HTERT RPE-1 (cell line): Measurements from ENCODE around the gene SLC6A18.
"Not testable (repeated sequence)": the region's sequence is repeated elsewhere in the genome, so short reads cannot be mapped to it uniquely, and the experiment has no call there.

Source experiments
- in situ Hi-C: fragments of 300-500 bp; cut with MboI; formaldehyde crosslinking; loops from 4 replicates; pipeline ENCODE4 v1.14.3; 2020; ENCODE audit warnings: low sequenced_read_pairs

SLC6A18 gene

GRCh38 chr5:1215320-1216096, 9.7 kb upstream of the SLC6A18 start:
- in situ Hi-C loops = no loop called here

GRCh38 chr5:1216211-1216917, 8.8 kb upstream of the SLC6A18 start:
- in situ Hi-C loops = no loop called here

- in situ Hi-C loops = no loop called here
Measured at GRCh38 chr5:1216918-1217295, 8.3 kb upstream of the SLC6A18 start.

- in situ Hi-C loops = no loop called here
Measured at GRCh38 chr5:1217596-1218206, 7.5 kb upstream of the SLC6A18 start.

- in situ Hi-C loops = no loop called here
Measured at GRCh38 chr5:1218351-1219080, 6.7 kb upstream of the SLC6A18 start.

- in situ Hi-C loops = no loop called here
Measured at GRCh38 chr5:1219098-1219767, 5.9 kb upstream of the SLC6A18 start.

GRCh38 chr5:1219768-1220100, 5.4 kb upstream of the SLC6A18 start:
- in situ Hi-C loops = no loop called here

GRCh38 chr5:1220351-1220750, 4.8 kb upstream of the SLC6A18 start:
- in situ Hi-C loops = no loop called here

GRCh38 chr5:1220831-1221230, 4.3 kb upstream of the SLC6A18 start:
- in situ Hi-C loops = no loop called here

GRCh38 chr5:1221721-1222120, 3.5 kb upstream of the SLC6A18 start:
- in situ Hi-C loops = no loop called here

GRCh38 chr5:1222147-1222546, 3.0 kb upstream of the SLC6A18 start:
- in situ Hi-C loops = no loop called here

GRCh38 chr5:1222621-1223277, 2.4 kb upstream of the SLC6A18 start:
- in situ Hi-C loops = no loop called here

- in situ Hi-C loops = no loop called here
Measured at GRCh38 chr5:1223278-1223670, 1.9 kb upstream of the SLC6A18 start.

GRCh38 chr5:1224631-1225030, 550 bp upstream of the SLC6A18 start:
- in situ Hi-C loops = no loop called here

- in situ Hi-C loops = no loop called here
Measured at GRCh38 chr5:1226231-1226630, 1.1 kb downstream of the SLC6A18 start.

- in situ Hi-C loops = no loop called here
Measured at GRCh38 chr5:1226839-1227581, 1.8 kb downstream of the SLC6A18 start.

- in situ Hi-C loops = no loop called here
Measured at GRCh38 chr5:1227667-1228066, 2.5 kb downstream of the SLC6A18 start.

GRCh38 chr5:1228120-1228519, 2.9 kb downstream of the SLC6A18 start:
- in situ Hi-C loops = no loop called here

GRCh38 chr5:1229023-1229422, 3.8 kb downstream of the SLC6A18 start:
- in situ Hi-C loops = not testable (repeated sequence)

- in situ Hi-C loops = no loop called here
Measured at GRCh38 chr5:1229822-1230221, 4.6 kb downstream of the SLC6A18 start.
